Ovary (tissue), 9 donors: ENCODE measurements around the gene UQCC5. TPM values are rescaled to one million over a fixed set of nuclear protein-coding genes. Genes with fewer than 3 reads are reported as not detected.

Experiments used
- DNase-seq, 5 donors: peaks; one replicate each; pipeline ENCODE4 v3.0.0-alpha.2; 2019 to 2020
- H3K27ac ChIP-seq, 2 donors: fragments of 200-600 bp; one replicate each; pipeline versions ENCODE4 v1.5.1 to v1.8.0; 2019 to 2022
- H3K27me3 ChIP-seq: fragments of 200-600 bp; one replicate; pipeline ENCODE4 v1.8.0; 2022
- H3K36me3 ChIP-seq: fragments of 200-600 bp; sonication (generic); one replicate; pipeline ENCODE4 v1.5.1; 2019
- H3K4me1 ChIP-seq: one replicate; pipeline ENCODE4 v1.8.1; 2013; ENCODE audit warnings: mild to moderate bottlenecking, moderate library complexity; ENCODE audit not compliant: insufficient read depth
- H3K4me3 ChIP-seq: fragments of 200-600 bp; sonication (generic); one replicate; pipeline ENCODE4 v1.5.1; 2017
- H3K9me3 ChIP-seq, 2 donors: fragments of 200-600 bp in 1 of 2; sonication (generic) in 1 of 2; one replicate each; pipeline versions ENCODE4 v1.5.1 to v1.8.1; 2013 to 2019; ENCODE audit warnings: mild to moderate bottlenecking in 1 of 2, moderate library complexity in 1 of 2
- CTCF ChIP-seq, 3 donors: fragments of 450-650 bp in 2 of 3; fragments of 200-600 bp in 1 of 3; IDR thresholded peaks; one replicate each; pipeline versions ENCODE4 v1.5.1 to v1.8.0; 2016 to 2022; ENCODE audit warnings: antibody characterized with exemption in 3 of 3, mild to moderate bottlenecking in 1 of 3
- EP300 ChIP-seq: sonication (generic); formaldehyde crosslinking; IDR thresholded peaks from one replicate; pipeline ENCODE4 v1.6.1; 2017; ENCODE audit warnings: antibody characterized with exemption
- POLR2A ChIP-seq: fragments of 450-650 bp; IDR thresholded peaks from one replicate; pipeline ENCODE4 v1.6.1; 2017; ENCODE audit warnings: antibody characterized with exemption, mild to moderate bottlenecking, moderate library complexity
- WGBS, 3 donors: extraction: QIAGEN DNeasy Blood & Tissue Kit in 1 of 3; methylation state at CpG; one replicate each; pipeline versions ENCODE4 v1.1.5 to v1.1.7; 2013 to 2017; 5-methylcytosine and 5-hydroxymethylcytosine counted together
- intact Hi-C, 4 donors: fragments of 100-400 bp; cut with DNase I; formaldehyde crosslinking; loops; one replicate each; pipeline versions ENCODE4 v1.11.0 to v1.15.1; 2022 to 2023
- polyA plus RNA-seq, 2 donors: library from polyadenylated mRNA; stranded (reverse); fragments of 200-250 nt in 1 of 2; fragments of 350-450 nt in 1 of 2; fragmentation: Illumina TruSeq in 1 of 2; extraction: RNeasy Lipid Tissue Mini Kit (QIAGEN cat#74804) in 1 of 2; gene quantifications; one replicate each; pipeline ENCODE4 v1.2.3, GENCODE V29; 2013 to 2014
- total RNA-seq, 7 donors: library from RNA; depleted of rRNA in 2 of 7; stranded (reverse); fragments of >200 nt in 2 of 7; fragmentation: NEBNext Ultra II Directional in 3 of 7; extraction: Animal tissue kit (Norgen Biotek cat#: 25700) in 3 of 7; gene quantifications; one replicate each; pipeline versions ENCODE4 v1.1.0 to v1.2.4, GENCODE V29; 2016 to 2023
- donor health status: DM: no; HTN: no; CAD: no; lungs with moderate emphysema.
- donor health status: DM: no; HTN: no; CAD: no.
- donor health status: Bipolar disorder and iron deficiency.
- donor health status: DM: yes; HTN: yes; CAD: no.
- donor health status: DM: no; HTN: no; CAD: no.
- donor health status: DM: yes; HTN: yes; CAD: no.

UQCC5 gene
- total and polyA plus RNA-seq, 9 donors: 1.4 to 53.0 (median 27.4) TPM

- no peak for TF ChIP-seq EP300
- no peak for TF ChIP-seq POLR2A
- TF ChIP-seq CTCF (IDR thresholded peaks at IDR 0.05): no peak
- no peak overlapping the region for H3K27ac ChIP-seq
- H3K4me1 ChIP-seq: peaks cover 10% of the 10 kb centered on the region
- intact Hi-C loops: no loop called here
- no peak for DNase-seq
- H3K9me3 ChIP-seq: no peaks in the 10 kb centered on the region
- WGBS, 3 donors: 91 to 96% (median 93%) methylated on average over 2 of the region's 2 CpGs
- H3K36me3 ChIP-seq: no peaks in the 10 kb centered on the region
- H3K4me3 ChIP-seq: no peak overlapping the region
- H3K27me3 ChIP-seq: no peaks in the 10 kb centered on the region
These were observed 27.6 kb downstream of the UQCC5 start for GRCh38 chr3:52563984-52564383.

- Histone ChIP-seq H3K4me3 (no peak overlapping the region), H3K36me3 (no peaks in the 10 kb centered on the region), H3K27ac (no peak overlapping the region), H3K4me1 (peaks cover 3% of the 10 kb centered on the region), H3K9me3 (no peaks in the 10 kb centered on the region), H3K27me3 (no peaks in the 10 kb centered on the region)
- no peak for DNase-seq
- intact Hi-C loops: no loop called here
- TF ChIP-seq CTCF (IDR thresholded peaks at IDR 0.05) (no peak), EP300 (no peak), POLR2A (no peak)
- whole genome bisulfite sequencing, 3 donors: 96 to 100% (median 96%) methylated on average over 2 of the region's 2 CpGs
These were observed 31.7 kb downstream of the UQCC5 start for GRCh38 chr3:52568069-52568468.

DNA sequence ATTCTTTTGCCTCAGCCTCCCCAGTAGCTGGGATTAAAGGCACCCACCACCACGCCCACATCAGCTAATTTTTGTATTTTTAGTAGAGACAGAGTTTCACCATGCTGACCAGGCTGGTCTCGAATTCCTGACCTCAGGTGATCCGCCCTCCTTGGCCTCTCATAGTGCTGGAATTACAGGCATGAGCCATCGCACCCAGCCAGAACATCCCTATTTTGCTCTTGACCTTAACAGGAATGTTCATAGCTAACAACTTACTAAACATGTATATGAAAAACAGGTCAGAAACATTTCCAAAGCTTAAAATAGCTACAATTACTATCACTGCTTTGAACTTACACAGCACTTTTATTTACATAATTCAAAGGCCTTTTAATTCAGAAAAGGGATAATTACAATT, 33.7 kb downstream of the UQCC5 start:
- Histone ChIP-seq H3K27ac (no peak overlapping the region), H3K27me3 (no peaks in the 10 kb centered on the region), H3K4me1 (peaks cover 3% of the 10 kb centered on the region), H3K9me3 (no peaks in the 10 kb centered on the region), H3K4me3 (no peak overlapping the region), H3K36me3 (no peaks in the 10 kb centered on the region)
- DNase-seq: no peak
- intact Hi-C loops: no loop called here
- TF ChIP-seq CTCF (IDR thresholded peaks at IDR 0.05): no peak
- TF ChIP-seq POLR2A: no peak
- TF ChIP-seq EP300: no peak
- WGBS, 3 donors: 36 to 53% (median 42%) methylated on average over 4 of the region's 4 CpGs

GRCh38 chr3:52572221-52572620, 35.8 kb downstream of the UQCC5 start:
- H3K36me3 ChIP-seq: no peaks in the 10 kb centered on the region
- TF ChIP-seq CTCF (IDR thresholded peaks at IDR 0.05) (no peak), POLR2A (no peak), EP300 (no peak)
- intact Hi-C loops: no loop called here

More at GRCh38 chr3:52572221-52572620, 35.8 kb downstream of the UQCC5 start:
- no peak overlapping the region for H3K27ac ChIP-seq
- H3K4me1 ChIP-seq: peaks cover 3% of the 10 kb centered on the region
- no peaks in the 10 kb centered on the region for H3K9me3 ChIP-seq
- no peak for DNase-seq
- H3K27me3 ChIP-seq: no peaks in the 10 kb centered on the region
- H3K4me3 ChIP-seq: no peak overlapping the region
- WGBS, 3 donors: 49 to 84% (median 51%) methylated on average over 6 of the region's 6 CpGs
